Peyer's patch (tissue), 4 donors: ENCODE results near the gene RPTOR. TPM values are rescaled to one million over a fixed set of nuclear protein-coding genes. Genes with fewer than 3 reads are reported as not detected.

Experiments
- DNase-seq, 3 donors: peaks; one replicate each; pipeline ENCODE4 v3.0.0-alpha.2; 2017 to 2019
- H3K27ac ChIP-seq, 4 donors: fragments of 200-600 bp; sonication (generic); one replicate each; pipeline ENCODE4 v1.5.1; 2016 to 2019
- H3K27me3 ChIP-seq, 2 donors: fragments of 200-600 bp; sonication (generic); one replicate each; pipeline ENCODE4 v1.5.1; 2019
- H3K36me3 ChIP-seq, 3 donors: fragments of 200-600 bp; sonication (generic); one replicate each; pipeline ENCODE4 v1.5.1; 2016 to 2019
- H3K4me1 ChIP-seq, 4 donors: fragments of 200-600 bp; sonication (generic); one replicate each; pipeline ENCODE4 v1.5.1; 2016 to 2019
- H3K4me3 ChIP-seq, 4 donors: fragments of 200-600 bp; sonication (generic); 1 replicate in 3 of 4; 2 replicates in 1 of 4; pipeline ENCODE4 v1.5.1; 2016 to 2019; ENCODE audit warnings: mild to moderate bottlenecking in 1 of 4
- H3K9me3 ChIP-seq, 4 donors: fragments of 200-600 bp; sonication (generic); one replicate each; pipeline ENCODE4 v1.5.1; 2016 to 2019; ENCODE audit warnings: mild to moderate bottlenecking in 1 of 4
- POLR2A ChIP-seq, 2 donors: fragments of 450-650 bp; IDR thresholded peaks; one replicate each; pipeline ENCODE4 v1.5.1; 2017; ENCODE audit warnings: antibody characterized with exemption in 2 of 2, mild to moderate bottlenecking in 2 of 2, moderate library complexity in 2 of 2
- total RNA-seq, 4 donors: library from RNA; depleted of rRNA; stranded (reverse); fragments of >200 nt; gene quantifications; one replicate each; pipeline ENCODE4 v1.1.0, GENCODE V29; 2016
- TF ChIP-seq, protein P1 (sequence below), 6 experiments: fragments of 450-650 bp in 4 of 6; fragments of 200-600 bp in 2 of 6; sonication (generic) in 1 of 6; IDR thresholded peaks; one replicate each; pipeline ENCODE4 v1.5.1; 2017 to 2019; ENCODE audit warnings: antibody characterized with exemption in 6 of 6, mild to moderate bottlenecking in 3 of 6, moderate library complexity in 1 of 6

The RPTOR gene
- total RNA-seq, 4 donors from 2014 or later, result 42.4 to 73.6 (median 64.2) TPM

DNA sequence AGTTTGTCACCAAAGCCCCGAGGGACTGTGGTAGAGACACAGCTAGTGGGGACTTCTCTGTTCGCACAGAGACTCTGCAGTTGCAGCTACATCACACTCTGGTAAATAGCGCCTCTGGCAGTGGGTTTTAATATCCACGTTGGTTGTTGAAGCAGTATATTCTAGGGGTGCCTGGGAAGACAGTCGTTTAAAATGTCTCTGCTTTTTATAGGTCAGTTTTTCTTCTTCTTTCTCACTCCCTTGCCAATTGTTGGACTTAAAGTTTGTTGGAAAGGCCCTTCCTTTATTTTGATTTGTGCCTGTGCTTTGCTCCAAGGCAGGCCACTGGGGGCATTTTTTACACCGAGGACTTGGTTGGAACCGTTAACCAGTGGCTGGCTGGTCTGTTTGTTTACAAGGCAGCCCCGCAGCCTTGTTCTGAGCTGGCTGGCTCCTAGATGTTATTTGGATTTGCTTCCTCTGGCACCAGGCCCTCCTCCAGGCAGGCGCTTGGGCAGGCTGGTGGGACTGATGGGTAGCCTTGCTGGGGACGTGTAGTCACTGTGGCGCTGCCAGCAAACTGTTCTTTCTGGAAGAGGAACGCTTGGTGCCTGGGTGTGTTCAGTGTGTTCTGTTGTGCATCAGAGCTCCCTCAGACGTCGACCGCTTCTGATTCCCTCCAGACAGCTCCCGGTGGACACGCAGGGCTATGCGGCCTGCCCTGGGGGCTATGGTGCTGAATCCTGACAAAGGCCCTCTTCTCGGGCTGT is 228.8 kb downstream of the RPTOR start:
- no peak for DNase-seq
- Histone ChIP-seq H3K9me3 (no peaks in the 10 kb centered on the region), H3K4me3 (no peak overlapping the region), H3K36me3 (no peaks in the 10 kb centered on the region), H3K27ac (peak overlapping the region in 3 of 4 donors; percentile 31 to 50 (median 35)), H3K4me1 (peaks cover 0 to 6% (median 2%) of the 10 kb centered on the region in 4 donors), H3K27me3 (no peaks in the 10 kb centered on the region)
- TF ChIP-seq, protein P1, sequence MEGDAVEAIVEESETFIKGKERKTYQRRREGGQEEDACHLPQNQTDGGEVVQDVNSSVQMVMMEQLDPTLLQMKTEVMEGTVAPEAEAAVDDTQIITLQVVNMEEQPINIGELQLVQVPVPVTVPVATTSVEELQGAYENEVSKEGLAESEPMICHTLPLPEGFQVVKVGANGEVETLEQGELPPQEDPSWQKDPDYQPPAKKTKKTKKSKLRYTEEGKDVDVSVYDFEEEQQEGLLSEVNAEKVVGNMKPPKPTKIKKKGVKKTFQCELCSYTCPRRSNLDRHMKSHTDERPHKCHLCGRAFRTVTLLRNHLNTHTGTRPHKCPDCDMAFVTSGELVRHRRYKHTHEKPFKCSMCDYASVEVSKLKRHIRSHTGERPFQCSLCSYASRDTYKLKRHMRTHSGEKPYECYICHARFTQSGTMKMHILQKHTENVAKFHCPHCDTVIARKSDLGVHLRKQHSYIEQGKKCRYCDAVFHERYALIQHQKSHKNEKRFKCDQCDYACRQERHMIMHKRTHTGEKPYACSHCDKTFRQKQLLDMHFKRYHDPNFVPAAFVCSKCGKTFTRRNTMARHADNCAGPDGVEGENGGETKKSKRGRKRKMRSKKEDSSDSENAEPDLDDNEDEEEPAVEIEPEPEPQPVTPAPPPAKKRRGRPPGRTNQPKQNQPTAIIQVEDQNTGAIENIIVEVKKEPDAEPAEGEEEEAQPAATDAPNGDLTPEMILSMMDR (IDR thresholded peaks at IDR 0.05), result no peak
- no peak for TF ChIP-seq POLR2A (IDR thresholded peaks at IDR 0.05)

DNA sequence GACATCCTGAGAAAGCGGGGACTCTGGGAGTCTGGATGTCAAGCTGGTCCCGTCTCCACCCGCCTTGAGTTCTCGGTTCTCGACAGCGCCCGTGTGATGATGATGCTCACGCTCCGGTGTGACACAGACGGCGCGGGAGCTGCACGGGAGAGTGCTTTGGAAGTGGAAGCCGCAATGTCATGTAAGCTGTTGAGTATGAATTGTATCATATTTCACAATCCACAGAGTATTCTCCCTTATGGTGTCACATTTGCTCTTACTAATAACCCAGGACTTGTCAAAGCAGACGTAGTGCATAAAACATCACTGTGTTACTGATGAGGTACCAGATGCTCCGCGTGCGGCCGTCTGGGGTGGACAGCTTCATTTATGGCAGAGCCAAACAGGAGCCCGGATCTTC is 229.5 kb downstream of the RPTOR start:
- no peak for DNase-seq
- Histone ChIP-seq H3K9me3 (no peaks in the 10 kb centered on the region), H3K27ac (peak overlapping the region in 2 of 4 donors; percentile 35 to 50), H3K4me1 (peaks cover 0 to 6% (median 2%) of the 10 kb centered on the region in 4 donors), H3K27me3 (no peaks in the 10 kb centered on the region), H3K4me3 (no peak overlapping the region), H3K36me3 (no peaks in the 10 kb centered on the region)
- TF ChIP-seq, protein P1 (IDR thresholded peaks at IDR 0.05), result no peak
- no peak for TF ChIP-seq POLR2A (IDR thresholded peaks at IDR 0.05)

DNA sequence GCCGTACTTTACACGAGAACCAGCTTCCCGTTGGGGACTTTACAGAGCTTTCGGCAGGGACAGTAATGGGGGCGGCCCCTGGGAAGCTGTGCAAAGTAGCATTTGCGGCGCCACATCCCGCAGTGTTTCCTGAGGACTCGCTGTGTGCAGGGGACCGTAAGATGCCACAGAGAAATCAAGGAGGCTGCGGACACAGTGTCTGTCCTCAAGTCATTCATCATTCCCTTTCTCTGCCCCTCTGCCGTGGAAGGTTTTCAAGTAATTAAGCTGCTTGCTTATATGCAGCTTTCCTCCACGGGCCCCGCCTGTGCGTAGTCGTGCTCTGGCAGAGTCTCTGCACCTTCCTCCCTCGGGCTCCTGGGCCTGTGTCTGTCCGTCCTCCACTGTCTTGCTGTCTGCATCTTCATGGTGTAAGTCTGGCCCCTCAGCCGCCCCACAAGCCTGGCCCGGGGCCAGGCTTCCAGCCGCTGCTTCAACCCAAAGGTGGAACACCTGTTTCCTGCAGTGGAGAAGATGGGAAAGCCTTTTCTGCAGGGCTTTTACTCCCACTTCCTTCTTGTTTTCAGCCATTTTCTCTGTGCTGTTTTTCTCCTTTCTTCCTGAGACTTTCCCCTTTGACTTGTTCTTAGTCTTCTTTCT is 230.1 kb downstream of the RPTOR start:
- Histone ChIP-seq H3K4me1 (peaks cover 0 to 6% (median 2%) of the 10 kb centered on the region in 4 donors), H3K36me3 (no peaks in the 10 kb centered on the region), H3K27me3 (no peaks in the 10 kb centered on the region), H3K9me3 (no peaks in the 10 kb centered on the region), H3K4me3 (no peak overlapping the region), H3K27ac (peak overlapping the region in 1 of 4 donors; percentile 50)
- no peak for TF ChIP-seq POLR2A (IDR thresholded peaks at IDR 0.05)
- DNase-seq, result peak in 1 of 3 donors; percentile 46

DNA sequence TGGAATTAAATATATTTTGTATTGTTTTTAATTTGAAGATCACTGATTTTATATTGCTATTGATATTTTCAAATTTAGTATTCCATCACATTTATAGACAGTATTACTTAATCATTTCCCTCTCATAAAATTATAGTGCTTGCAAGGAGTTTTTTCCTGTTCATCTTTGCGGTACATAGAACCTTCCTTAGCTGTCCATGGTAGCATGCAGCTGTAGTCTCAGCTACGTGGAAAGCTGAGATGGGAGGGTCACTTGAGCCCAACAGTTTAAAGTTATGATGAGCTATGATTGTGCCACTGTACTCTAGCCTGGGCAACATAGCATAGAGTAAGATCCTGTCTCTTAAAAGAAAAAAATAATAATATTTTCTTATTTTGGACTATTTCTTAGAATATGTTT is 231.2 kb downstream of the RPTOR start:
- no peak for DNase-seq
- Histone ChIP-seq H3K4me1 (peaks cover 0 to 6% (median 2%) of the 10 kb centered on the region in 4 donors), H3K27ac (no peak overlapping the region), H3K9me3 (no peaks in the 10 kb centered on the region), H3K4me3 (no peak overlapping the region), H3K36me3 (no peaks in the 10 kb centered on the region), H3K27me3 (no peaks in the 10 kb centered on the region)
- TF ChIP-seq POLR2A (IDR thresholded peaks at IDR 0.05), result no peak
- TF ChIP-seq, protein P1 (IDR thresholded peaks at IDR 0.05), result no peak

DNA sequence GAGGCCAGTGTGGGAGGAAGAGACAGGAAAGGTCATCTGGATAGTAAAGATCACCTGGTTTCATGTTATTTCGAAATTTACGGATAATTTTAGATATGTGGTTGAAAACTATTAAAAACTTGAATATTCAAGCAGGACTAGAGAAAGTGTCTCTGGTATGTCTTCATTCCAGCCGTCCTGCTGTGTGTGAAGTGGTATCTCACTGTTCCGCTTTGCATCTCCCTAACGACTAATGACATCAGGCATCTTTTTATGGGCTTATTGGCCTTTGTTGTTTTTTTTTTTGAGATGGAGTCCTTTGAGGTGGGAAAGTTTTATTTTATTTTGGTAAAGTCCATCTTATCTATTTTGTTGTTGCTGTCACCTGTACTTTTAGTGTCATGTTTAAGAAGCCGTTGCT is 232.6 kb downstream of the RPTOR start:
- H3K36me3 ChIP-seq, result no peaks in the 10 kb centered on the region
- TF ChIP-seq, protein P1 (IDR thresholded peaks at IDR 0.05), result no peak
- no peak overlapping the region for H3K27ac ChIP-seq
- H3K9me3 ChIP-seq, result no peaks in the 10 kb centered on the region
- DNase-seq, result no peak
- H3K4me1 ChIP-seq, result peaks cover 0 to 10% (median 5%) of the 10 kb centered on the region in 4 donors
- no peak overlapping the region for H3K4me3 ChIP-seq
- H3K27me3 ChIP-seq, result no peaks in the 10 kb centered on the region

DNA sequence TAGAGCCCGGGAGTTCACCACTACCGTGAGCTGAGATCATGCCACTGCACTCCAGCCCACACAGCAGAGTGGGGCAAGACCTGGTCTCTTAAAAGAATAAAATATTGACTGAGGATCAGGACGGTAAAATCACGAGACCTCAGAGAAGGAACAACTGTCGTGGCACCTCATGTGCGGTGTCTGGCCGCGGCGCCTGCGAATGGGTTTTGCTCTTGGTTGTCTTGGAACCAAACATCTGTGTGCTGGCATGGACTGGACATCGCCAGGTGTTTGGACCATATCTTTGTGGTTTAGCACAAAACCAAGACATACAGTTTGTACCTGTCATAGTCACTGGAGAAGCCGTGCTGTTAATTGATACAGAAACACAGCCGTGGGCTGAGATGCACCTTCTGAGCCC is 234.1 kb downstream of the RPTOR start:
- Histone ChIP-seq H3K27ac (no peak overlapping the region), H3K4me3 (no peak overlapping the region), H3K9me3 (no peaks in the 10 kb centered on the region), H3K4me1 (peaks cover 0 to 13% (median 5%) of the 10 kb centered on the region in 4 donors), H3K27me3 (no peaks in the 10 kb centered on the region), H3K36me3 (no peaks in the 10 kb centered on the region)
- DNase-seq, result peak in 1 of 3 donors; percentile 14
- TF ChIP-seq, protein P1 (IDR thresholded peaks at IDR 0.05), result no peak
- no peak for TF ChIP-seq POLR2A (IDR thresholded peaks at IDR 0.05)
